CD14-positive monocyte (primary cell): ENCODE data around the gene MTR. TPM values are rescaled to one million over a fixed set of nuclear protein-coding genes. Genes with fewer than 3 reads are reported as not detected.

ENCODE experiments used
- DNase-seq, 3 donors: peaks; one replicate each; pipeline ENCODE4 v3.0.0-alpha.2; 2011 to 2022
- H2AFZ ChIP-seq: 2 replicates; pipeline ENCODE4 v1.6.0; 2012; ENCODE audit warnings: mild to moderate bottlenecking, low read depth, low read length, inconsistent platforms; ENCODE audit not compliant: insufficient read depth, poor library complexity, severe bottlenecking
- H3K27ac ChIP-seq, 2 donors: 1 replicate in 1 of 2; 2 replicates in 1 of 2; pipeline ENCODE4 v1.5.1; 2012 to 2013; ENCODE audit warnings: low read length in 2 of 2, control low read depth in 1 of 2, inconsistent platforms in 1 of 2, low read depth in 1 of 2, mild to moderate bottlenecking in 1 of 2
- H3K27me3 ChIP-seq, 2 donors: one replicate each; pipeline versions ENCODE4 v1.6.0 to v1.6.1; 2011 to 2013; ENCODE audit warnings: low read length in 2 of 2; ENCODE audit not compliant: control insufficient read depth in 2 of 2, insufficient read depth in 2 of 2
- H3K36me3 ChIP-seq, 2 donors: replicated peaks in 1 of 2; 1 replicate in 1 of 2; 2 replicates in 1 of 2; pipeline versions ENCODE4 v1.5.1 to v1.6.1; 2012 to 2013; ENCODE audit warnings: low read length in 2 of 2, control low read depth in 1 of 2, inconsistent platforms in 1 of 2, mild to moderate bottlenecking in 1 of 2; ENCODE audit not compliant: insufficient read depth in 2 of 2, control insufficient read depth in 1 of 2
- H3K4me1 ChIP-seq, 2 donors: 1 replicate in 1 of 2; 2 replicates in 1 of 2; pipeline versions ENCODE4 v1.5.1 to v1.6.1; 2012 to 2013; ENCODE audit warnings: low read length in 2 of 2, control low read depth in 1 of 2, inconsistent platforms in 1 of 2, mild to moderate bottlenecking in 1 of 2, moderate library complexity in 1 of 2; ENCODE audit not compliant: insufficient read depth in 2 of 2, control insufficient read depth in 1 of 2
- H3K4me2 ChIP-seq: replicated peaks from 2 replicates; pipeline ENCODE3; 2012; ENCODE audit warnings: low read length, moderate library complexity, mild to moderate bottlenecking; ENCODE audit not compliant: poor library complexity, severe bottlenecking; ENCODE audit errors: extremely low read depth
- H3K4me3 ChIP-seq, 3 experiments: fragments of 200-600 bp in 1 of 3; sonication (generic) in 1 of 3; replicated peaks in 1 of 3; 1 replicate in 2 of 3; 2 replicates in 1 of 3; pipeline ENCODE4 v1.5.1; 2011 to 2013; ENCODE audit warnings: low read length in 3 of 3, mild to moderate bottlenecking in 3 of 3, control low read depth in 2 of 3, low read depth in 2 of 3, inconsistent platforms in 1 of 3, moderate library complexity in 1 of 3
- H3K79me2 ChIP-seq: 2 replicates; pipeline ENCODE4 v1.6.0; 2012; ENCODE audit warnings: mild to moderate bottlenecking, control low read depth, inconsistent platforms, low read length, moderate library complexity; ENCODE audit not compliant: insufficient read depth
- H3K9ac ChIP-seq: 2 replicates; pipeline ENCODE4 v1.6.0; 2017; ENCODE audit warnings: low read length, mild to moderate bottlenecking; ENCODE audit not compliant: insufficient read depth, poor library complexity, severe bottlenecking
- H3K9me3 ChIP-seq, 2 donors: replicated peaks in 1 of 2; 1 replicate in 1 of 2; 2 replicates in 1 of 2; pipeline versions ENCODE4 v1.5.1 to v1.6.1; 2012 to 2013; ENCODE audit warnings: low read length in 2 of 2, control low read depth in 1 of 2; ENCODE audit not compliant: control insufficient read depth in 1 of 2, insufficient read depth in 1 of 2
- H4K20me1 ChIP-seq: 2 replicates; pipeline ENCODE4 v1.6.0; 2012; ENCODE audit warnings: mild to moderate bottlenecking, low read length, control low read depth, moderate library complexity; ENCODE audit not compliant: insufficient read depth
- H3K27ac Mint-ChIP-seq, 7 donors: one replicate each; pipeline ENCODE4 v1.8.0; 2020; ENCODE audit warnings: mild to moderate bottlenecking in 7 of 7, mixed read lengths in 7 of 7, moderate library complexity in 6 of 7, inconsistent platforms in 2 of 7
- H3K27me3 Mint-ChIP-seq, 3 donors: one replicate each; pipeline ENCODE4 v1.8.0; 2021 to 2022; ENCODE audit warnings: low read depth in 3 of 3, mild to moderate bottlenecking in 3 of 3, mixed read lengths in 3 of 3, moderate library complexity in 3 of 3, inconsistent platforms in 1 of 3
- H3K36me3 Mint-ChIP-seq, 2 donors: one replicate each; pipeline ENCODE4 v1.8.0; 2020; ENCODE audit warnings: mixed read lengths in 2 of 2, inconsistent platforms in 1 of 2, mild to moderate bottlenecking in 1 of 2
- H3K4me1 Mint-ChIP-seq: one replicate; pipeline ENCODE4 v1.8.0; 2020; ENCODE audit warnings: mild to moderate bottlenecking, mixed read lengths
- H3K4me3 Mint-ChIP-seq, 2 donors: one replicate each; pipeline ENCODE4 v1.8.0; 2020; ENCODE audit warnings: mild to moderate bottlenecking in 2 of 2, mixed read lengths in 2 of 2, moderate library complexity in 1 of 2
- H3K9me3 Mint-ChIP-seq, 7 donors: one replicate each; pipeline ENCODE4 v1.8.0; 2020 to 2022; ENCODE audit warnings: mixed read lengths in 7 of 7, mild to moderate bottlenecking in 6 of 7, moderate library complexity in 6 of 7, inconsistent platforms in 2 of 7
- WGBS: methylation state at CpG from one replicate; pipeline ENCODE4 v1.1.5; 2013; ENCODE audit warnings: missing lambda C conversion rate; ENCODE audit not compliant: insufficient coverage; 5-methylcytosine and 5-hydroxymethylcytosine counted together
- intact Hi-C, 2 donors: fragments of 100-400 bp; cut with micrococcal nuclease; formaldehyde crosslinking; loops; one replicate each; pipeline versions ENCODE4 v1.15.0 to v1.15.1; 2023
- polyA plus RNA-seq, 3 donors: library from polyadenylated mRNA; depleted of rRNA in 1 of 3; unstranded in 2 of 3; stranded (reverse) in 1 of 3; fragments of 300-500 nt in 2 of 3; fragments of >200 nt in 1 of 3; fragmentation: Illumina TruSeq in 2 of 3; gene quantifications; 1 replicate in 2 of 3; 2 replicates in 1 of 3; pipeline ENCODE4 v1.2.3, GENCODE V29; 2012 to 2021
- TF ChIP-seq, protein P1 (sequence below): fragments of 200-600 bp; IDR thresholded peaks from one replicate; pipeline ENCODE4 v1.8.0; 2022; ENCODE audit warnings: antibody characterized with exemption, mild to moderate bottlenecking

MTR gene
- polyA plus RNA-seq, 3 donors: 3.4 to 5.4 (median 4.7) TPM

GRCh38 chr1:236809148-236809547 is 14.1 kb downstream of the MTR start:
- no peak for DNase-seq
- Mint-ChIP-seq H3K27me3 (no peaks in the 10 kb centered on the region), H3K36me3 (peaks cover 62 to 73% of the 10 kb centered on the region in 2 donors), H3K9me3 (no peaks in the 10 kb centered on the region), H3K27ac (peak overlapping the region in 1 of 7 donors; percentile 2), H3K4me3 (no peak overlapping the region), H3K4me1 (no peaks in the 10 kb centered on the region)
- Histone ChIP-seq H3K9ac (no peak overlapping the region), H3K4me2 (no peak overlapping the region), H3K4me3 (no peak overlapping the region), H3K79me2 (no peaks in the 10 kb centered on the region), H3K9me3 (no peaks in the 10 kb centered on the region), H2AFZ (no peak overlapping the region), H3K27ac (no peak overlapping the region), H3K4me1 (no peaks in the 10 kb centered on the region), H3K27me3 (no peaks in the 10 kb centered on the region), H3K36me3 (peaks cover 58 to 88% of the 10 kb centered on the region in 2 donors), H4K20me1 (no peaks in the 10 kb centered on the region)
- TF ChIP-seq, protein P1, sequence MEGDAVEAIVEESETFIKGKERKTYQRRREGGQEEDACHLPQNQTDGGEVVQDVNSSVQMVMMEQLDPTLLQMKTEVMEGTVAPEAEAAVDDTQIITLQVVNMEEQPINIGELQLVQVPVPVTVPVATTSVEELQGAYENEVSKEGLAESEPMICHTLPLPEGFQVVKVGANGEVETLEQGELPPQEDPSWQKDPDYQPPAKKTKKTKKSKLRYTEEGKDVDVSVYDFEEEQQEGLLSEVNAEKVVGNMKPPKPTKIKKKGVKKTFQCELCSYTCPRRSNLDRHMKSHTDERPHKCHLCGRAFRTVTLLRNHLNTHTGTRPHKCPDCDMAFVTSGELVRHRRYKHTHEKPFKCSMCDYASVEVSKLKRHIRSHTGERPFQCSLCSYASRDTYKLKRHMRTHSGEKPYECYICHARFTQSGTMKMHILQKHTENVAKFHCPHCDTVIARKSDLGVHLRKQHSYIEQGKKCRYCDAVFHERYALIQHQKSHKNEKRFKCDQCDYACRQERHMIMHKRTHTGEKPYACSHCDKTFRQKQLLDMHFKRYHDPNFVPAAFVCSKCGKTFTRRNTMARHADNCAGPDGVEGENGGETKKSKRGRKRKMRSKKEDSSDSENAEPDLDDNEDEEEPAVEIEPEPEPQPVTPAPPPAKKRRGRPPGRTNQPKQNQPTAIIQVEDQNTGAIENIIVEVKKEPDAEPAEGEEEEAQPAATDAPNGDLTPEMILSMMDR: no peak
- WGBS: no CpG with 5 or more reads among the region's 1 CpG
- intact Hi-C loops: no loop called here

DNA sequence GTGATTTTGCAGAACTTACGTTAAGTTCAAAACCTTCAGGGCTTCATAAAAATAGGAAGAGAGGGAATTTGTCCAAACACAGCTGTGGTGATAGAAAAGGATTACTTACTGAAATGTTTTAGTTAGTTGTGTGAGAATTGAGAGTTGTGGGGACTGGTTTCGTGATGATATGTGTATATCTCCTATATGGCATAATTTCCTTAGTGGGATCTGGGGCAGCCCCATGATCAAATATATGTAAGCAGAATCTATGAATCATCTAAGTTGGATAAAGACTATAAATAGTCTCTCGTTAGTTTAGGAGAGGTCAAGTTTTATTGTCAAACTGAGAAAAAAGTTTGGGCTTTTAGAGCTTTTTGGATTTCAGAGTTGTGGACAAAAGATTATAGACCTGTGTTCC is 14.9 kb downstream of the MTR start:
- no peak overlapping the region for H3K4me2 ChIP-seq
- WGBS: no CpG with 5 or more reads among the region's 3 CpGs
- Mint-ChIP-seq H3K4me3 (no peak overlapping the region), H3K4me1 (no peaks in the 10 kb centered on the region), H3K27me3 (no peaks in the 10 kb centered on the region), H3K9me3 (no peaks in the 10 kb centered on the region), H3K36me3 (peaks cover 62 to 74% of the 10 kb centered on the region in 2 donors), H3K27ac (no peak overlapping the region)
- no peaks in the 10 kb centered on the region for H3K79me2 ChIP-seq
- no peak overlapping the region for H3K27ac ChIP-seq
- DNase-seq: no peak
- H3K4me1 ChIP-seq: no peaks in the 10 kb centered on the region
- peaks cover 66 to 88% of the 10 kb centered on the region in 2 donors for H3K36me3 ChIP-seq
- intact Hi-C loops: no loop called here
- H4K20me1 ChIP-seq: no peaks in the 10 kb centered on the region
- TF ChIP-seq, protein P1: no peak
- H3K9me3 ChIP-seq: no peaks in the 10 kb centered on the region
- H3K4me3 ChIP-seq: no peak overlapping the region
- H3K9ac ChIP-seq: no peak overlapping the region
- H3K27me3 ChIP-seq: no peaks in the 10 kb centered on the region
- H2AFZ ChIP-seq: no peak overlapping the region
